ENCODE results near the gene TM4SF5.

DNA sequence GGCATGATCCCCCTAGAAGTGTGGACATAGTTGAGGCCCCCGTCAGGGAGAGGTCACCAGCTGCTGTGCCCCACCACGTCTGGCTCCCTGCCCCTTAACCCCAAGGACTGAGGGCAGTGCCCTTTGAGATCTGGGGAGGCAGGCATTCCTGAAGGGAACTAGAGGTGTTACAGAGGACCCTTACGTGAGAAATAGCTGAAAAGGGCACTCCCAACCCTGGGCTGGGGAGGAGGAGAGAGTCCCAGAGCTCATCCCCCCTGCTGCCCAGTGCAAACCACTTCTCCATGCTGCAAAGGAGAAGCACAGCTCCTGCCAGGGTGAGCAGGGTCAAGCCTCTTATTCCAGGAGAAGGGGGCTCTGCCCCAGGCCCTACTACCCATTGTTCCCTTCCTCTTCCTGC, 51.1 kb downstream of the TM4SF5 start:
- TF ChIP-seq GATA2 (IDR thresholded peaks at IDR 0.05; ENCODE audit: low read depth, low read length) (no peak), GATA3 (IDR thresholded peaks at IDR 0.05; ENCODE audit: low read depth, low read length) (no peak)
